ENCODE results near the gene GRIA4.

GRIA4 gene

DNA sequence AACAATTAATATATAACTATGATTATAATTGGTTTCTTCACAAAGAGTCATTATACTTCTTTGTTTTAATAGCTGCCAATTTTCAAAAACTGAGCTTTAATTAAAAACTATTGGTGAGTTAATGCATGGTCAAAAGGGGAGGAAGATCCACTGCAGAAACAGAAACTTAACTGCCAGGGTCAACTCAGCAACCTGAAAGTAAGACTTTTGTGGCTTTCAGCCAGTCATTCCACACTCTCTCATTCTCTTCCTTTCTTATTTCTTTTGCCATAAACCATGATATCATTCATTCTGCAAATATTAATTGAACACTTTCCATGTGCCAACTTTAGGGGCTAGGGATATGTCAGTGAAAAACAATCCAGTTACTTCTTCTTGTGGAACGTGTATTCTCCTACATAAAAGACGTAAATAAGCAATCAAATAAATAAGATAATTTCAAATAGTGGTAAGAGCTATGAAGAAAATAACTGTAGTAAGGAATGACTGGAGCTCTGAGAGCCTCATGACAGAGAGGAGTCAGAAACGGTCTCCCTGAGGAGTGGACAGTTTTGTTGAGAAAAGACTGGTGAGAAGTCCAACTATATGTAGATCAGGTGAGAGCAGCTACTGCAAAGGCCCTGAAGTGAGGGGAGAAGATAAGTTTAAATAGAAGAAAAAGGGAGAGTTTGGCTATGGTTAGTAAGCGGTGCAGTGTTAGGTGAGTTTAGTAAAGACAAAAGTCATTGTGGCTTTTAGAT, 130.5 kb downstream of the GRIA4 start:
- no peak overlapping the region for H3K4me3 ChIP-seq (ENCODE audit: low read depth, low read length)
- TF ChIP-seq, protein P1, sequence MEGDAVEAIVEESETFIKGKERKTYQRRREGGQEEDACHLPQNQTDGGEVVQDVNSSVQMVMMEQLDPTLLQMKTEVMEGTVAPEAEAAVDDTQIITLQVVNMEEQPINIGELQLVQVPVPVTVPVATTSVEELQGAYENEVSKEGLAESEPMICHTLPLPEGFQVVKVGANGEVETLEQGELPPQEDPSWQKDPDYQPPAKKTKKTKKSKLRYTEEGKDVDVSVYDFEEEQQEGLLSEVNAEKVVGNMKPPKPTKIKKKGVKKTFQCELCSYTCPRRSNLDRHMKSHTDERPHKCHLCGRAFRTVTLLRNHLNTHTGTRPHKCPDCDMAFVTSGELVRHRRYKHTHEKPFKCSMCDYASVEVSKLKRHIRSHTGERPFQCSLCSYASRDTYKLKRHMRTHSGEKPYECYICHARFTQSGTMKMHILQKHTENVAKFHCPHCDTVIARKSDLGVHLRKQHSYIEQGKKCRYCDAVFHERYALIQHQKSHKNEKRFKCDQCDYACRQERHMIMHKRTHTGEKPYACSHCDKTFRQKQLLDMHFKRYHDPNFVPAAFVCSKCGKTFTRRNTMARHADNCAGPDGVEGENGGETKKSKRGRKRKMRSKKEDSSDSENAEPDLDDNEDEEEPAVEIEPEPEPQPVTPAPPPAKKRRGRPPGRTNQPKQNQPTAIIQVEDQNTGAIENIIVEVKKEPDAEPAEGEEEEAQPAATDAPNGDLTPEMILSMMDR (IDR thresholded peaks at IDR 0.05; ENCODE audit: low read depth, low read length), result no peak
- DNase-seq, result no peak
- H3K36me3 ChIP-seq, result no peaks in the 10 kb centered on the region
- H3K27ac ChIP-seq, result no peak overlapping the region
- H3K9me3 ChIP-seq (ENCODE audit: severe bottlenecking), result no peaks in the 10 kb centered on the region
- no peaks in the 10 kb centered on the region for H3K27me3 ChIP-seq (ENCODE audit: insufficient read depth, low read depth, severe bottlenecking)

DNA sequence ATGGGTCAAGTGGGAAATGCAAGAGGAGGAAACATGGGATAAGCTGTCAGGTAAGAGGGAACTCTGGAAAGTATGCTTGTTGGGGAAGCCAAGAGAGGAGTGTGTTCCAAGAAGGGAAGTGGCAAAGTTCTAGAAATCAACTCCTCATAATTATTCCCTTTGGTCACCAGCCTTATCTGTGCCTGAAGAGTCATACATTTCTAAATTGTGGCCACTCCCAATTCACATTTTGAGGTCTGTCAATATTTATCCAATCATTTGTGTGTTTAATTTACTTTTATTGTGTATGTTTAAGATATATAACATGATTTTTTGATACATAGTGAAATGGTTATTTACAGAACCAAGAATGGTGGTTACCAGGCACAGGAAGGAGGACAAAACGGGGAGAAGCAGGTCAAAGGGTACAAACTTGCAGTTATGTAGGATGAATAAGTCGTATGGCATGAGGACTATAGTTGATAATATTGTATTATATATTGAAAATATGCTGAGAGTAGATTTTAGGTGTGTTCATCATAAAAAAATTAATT, 131.7 kb downstream of the GRIA4 start:
- TF ChIP-seq, protein P1 (IDR thresholded peaks at IDR 0.05; ENCODE audit: low read depth, low read length), result no peak
- Histone ChIP-seq H3K9me3 (ENCODE audit: severe bottlenecking) (no peaks in the 10 kb centered on the region), H3K27ac (no peak overlapping the region), H3K4me3 (ENCODE audit: low read depth, low read length) (no peak overlapping the region), H3K36me3 (no peaks in the 10 kb centered on the region), H3K27me3 (ENCODE audit: insufficient read depth, low read depth, severe bottlenecking) (no peaks in the 10 kb centered on the region)
- no peak for DNase-seq

DNA sequence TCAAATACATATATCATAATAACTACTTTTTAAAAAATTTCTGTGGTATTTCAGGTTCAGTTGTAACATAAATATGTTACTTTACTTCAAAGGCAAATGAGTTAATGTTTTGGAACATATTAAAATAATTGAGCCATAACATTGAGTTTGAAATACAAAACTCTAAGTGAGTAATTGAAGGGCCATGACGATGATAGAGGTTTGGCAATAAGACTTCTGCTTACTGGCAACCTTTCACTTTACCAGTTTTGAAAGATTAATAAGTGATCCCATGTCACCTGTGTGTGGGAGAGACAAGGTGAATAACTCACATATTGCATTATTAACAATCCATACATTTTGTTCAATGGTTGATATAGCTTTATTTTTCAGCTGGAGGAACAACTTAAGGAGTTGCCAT, 144.4 kb downstream of the GRIA4 start:
- TF ChIP-seq, protein P1 (IDR thresholded peaks at IDR 0.05; ENCODE audit: low read depth, low read length), result no peak
- H3K4me3 ChIP-seq (ENCODE audit: low read depth, low read length), result no peak overlapping the region
- H3K27me3 ChIP-seq (ENCODE audit: insufficient read depth, low read depth, severe bottlenecking), result no peaks in the 10 kb centered on the region
- H3K9me3 ChIP-seq (ENCODE audit: severe bottlenecking), result no peaks in the 10 kb centered on the region
- H3K27ac ChIP-seq, result no peak overlapping the region
- DNase-seq, result no peak
- no peaks in the 10 kb centered on the region for H3K36me3 ChIP-seq

DNA sequence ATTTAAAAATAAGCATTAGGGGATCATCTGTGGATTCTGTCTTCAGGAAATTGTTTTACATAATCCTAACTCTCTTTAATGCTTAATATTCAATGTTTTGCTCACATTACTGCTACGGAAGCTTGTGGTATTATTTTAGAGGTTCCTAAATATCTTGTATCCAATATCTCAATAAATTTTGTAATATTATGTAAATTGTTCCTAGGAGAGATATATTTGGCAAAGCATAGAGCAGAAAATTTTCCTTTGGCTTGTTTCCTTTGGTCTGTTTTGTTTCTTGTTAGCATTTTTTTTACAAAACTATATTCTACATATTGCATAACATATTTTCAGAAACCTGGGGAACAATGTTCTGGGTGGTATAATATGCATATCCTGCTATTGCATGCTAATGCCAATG, 144.8 kb downstream of the GRIA4 start:
- Histone ChIP-seq H3K36me3 (no peaks in the 10 kb centered on the region), H3K4me3 (ENCODE audit: low read depth, low read length) (no peak overlapping the region), H3K27me3 (ENCODE audit: insufficient read depth, low read depth, severe bottlenecking) (no peaks in the 10 kb centered on the region), H3K27ac (no peak overlapping the region), H3K9me3 (ENCODE audit: severe bottlenecking) (no peaks in the 10 kb centered on the region)
- no peak for DNase-seq
- TF ChIP-seq, protein P1 (IDR thresholded peaks at IDR 0.05; ENCODE audit: low read depth, low read length), result no peak

DNA sequence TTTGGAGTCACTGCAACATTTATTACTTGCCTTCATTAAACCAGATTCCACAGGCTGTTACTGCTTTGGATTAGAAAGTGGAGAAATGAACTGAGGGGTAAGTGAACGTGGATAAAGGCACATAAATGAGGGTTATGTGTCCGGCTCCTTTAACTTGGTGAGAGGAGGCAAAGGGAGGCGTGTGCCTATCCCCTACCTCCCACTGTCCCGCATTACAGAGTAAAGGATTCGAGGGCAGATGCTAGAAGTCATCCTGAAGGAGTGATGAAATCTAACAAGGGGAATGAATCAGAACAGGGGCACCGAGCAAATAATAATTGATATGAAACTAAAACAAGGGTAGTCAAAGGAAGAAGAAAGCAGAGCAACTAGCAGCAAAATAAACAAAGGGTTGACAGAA, 147.2 kb downstream of the GRIA4 start:
- no peaks in the 10 kb centered on the region for H3K36me3 ChIP-seq
- H3K27ac ChIP-seq, result no peak overlapping the region
- TF ChIP-seq, protein P1 (IDR thresholded peaks at IDR 0.05; ENCODE audit: low read depth, low read length), result no peak
- DNase-seq, result no peak
- no peaks in the 10 kb centered on the region for H3K9me3 ChIP-seq (ENCODE audit: severe bottlenecking)
- no peak overlapping the region for H3K4me3 ChIP-seq (ENCODE audit: low read depth, low read length)
- H3K27me3 ChIP-seq (ENCODE audit: insufficient read depth, low read depth, severe bottlenecking), result no peaks in the 10 kb centered on the region

DNA sequence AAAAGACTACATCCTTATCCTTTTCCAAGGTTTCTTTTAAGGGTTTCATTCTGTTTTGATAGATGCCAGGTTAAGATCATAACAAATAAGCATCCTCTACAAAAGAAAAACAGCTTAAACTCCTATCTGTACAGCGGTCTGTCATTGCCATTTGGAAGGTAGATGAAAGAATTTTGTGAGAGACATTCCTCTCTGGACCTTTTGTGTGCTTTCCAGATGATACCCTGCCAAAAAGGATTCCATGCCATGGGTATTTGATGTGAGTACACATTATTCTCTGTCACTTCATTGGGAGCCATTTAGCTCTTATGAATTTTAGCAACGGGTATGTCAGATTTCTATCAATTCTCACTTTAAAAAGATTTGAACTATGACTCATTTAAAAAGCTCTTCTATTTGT, 153.7 kb downstream of the GRIA4 start:
- TF ChIP-seq, protein P1 (IDR thresholded peaks at IDR 0.05; ENCODE audit: low read depth, low read length), result no peak
- no peaks in the 10 kb centered on the region for H3K27me3 ChIP-seq (ENCODE audit: insufficient read depth, low read depth, severe bottlenecking)
- no peak for DNase-seq
- no peak overlapping the region for H3K27ac ChIP-seq
- no peaks in the 10 kb centered on the region for H3K36me3 ChIP-seq
- H3K9me3 ChIP-seq (ENCODE audit: severe bottlenecking), result no peaks in the 10 kb centered on the region
- no peak overlapping the region for H3K4me3 ChIP-seq (ENCODE audit: low read depth, low read length)
